ENCODE data around the gene MT1F.

MT1F gene

GRCh38 chr16:56616608-56617211, 41.0 kb upstream of the MT1F start:
- Histone ChIP-seq H3F3A (ENCODE audit: insufficient read depth) (no peaks in the 10 kb centered on the region), H3K36me3 (ENCODE audit: low read length) (no peaks in the 10 kb centered on the region), H3K9me2 (replicated peaks; ENCODE audit: insufficient read depth, low read length) (no peaks in the 10 kb centered on the region), H4K20me1 (ENCODE audit: low read depth, low read length) (no peaks in the 10 kb centered on the region), H2AFZ (ENCODE audit: low read depth, low read length, severe bottlenecking) (no peak overlapping the region), H3K4me3 (ENCODE audit: insufficient read depth, low read length, poor library complexity, severe bottlenecking) (no peak overlapping the region), H3K27ac (ENCODE audit: low read depth, low read length) (no peak overlapping the region), H3K27me3 (ENCODE audit: low read length) (no peaks in the 10 kb centered on the region; the same call in 1 of the 2 replicates), H3K9me3 (ENCODE audit: insufficient read depth, low read length) (no peaks in the 10 kb centered on the region), H3K9ac (ENCODE audit: low read length) (no peak overlapping the region), H3K79me2 (ENCODE audit: insufficient read depth, low read length) (no peaks in the 10 kb centered on the region), H3K4me2 (ENCODE audit: low read depth, low read length, poor library complexity, severe bottlenecking) (no peak overlapping the region)
- TF ChIP-seq CTCF (IDR thresholded peaks at IDR 0.05; ENCODE audit: insufficient read depth, low read length, poor library complexity, severe bottlenecking) (no peak), EZH2phosphoT487 (conservative IDR thresholded peaks at IDR 0.05; ENCODE audit: low read length) (no peak)

- H3K27me3 ChIP-seq (ENCODE audit: low read length), result no peaks in the 10 kb centered on the region; the same call in 1 of the 2 replicates
- no peak for TF ChIP-seq CTCF (IDR thresholded peaks at IDR 0.05; ENCODE audit: insufficient read depth, low read length, poor library complexity, severe bottlenecking)
- no peak for TF ChIP-seq EZH2phosphoT487 (conservative IDR thresholded peaks at IDR 0.05; ENCODE audit: low read length)
- H3K9me2 ChIP-seq (replicated peaks; ENCODE audit: insufficient read depth, low read length), result no peaks in the 10 kb centered on the region
- H4K20me1 ChIP-seq (ENCODE audit: low read depth, low read length), result no peaks in the 10 kb centered on the region
- no peak overlapping the region for H3K9ac ChIP-seq (ENCODE audit: low read length)
- no peaks in the 10 kb centered on the region for H3F3A ChIP-seq (ENCODE audit: insufficient read depth)
- no peaks in the 10 kb centered on the region for H3K36me3 ChIP-seq (ENCODE audit: low read length)
- H3K4me2 ChIP-seq (ENCODE audit: low read depth, low read length, poor library complexity, severe bottlenecking), result no peak overlapping the region
- no peak overlapping the region for H3K4me3 ChIP-seq (ENCODE audit: insufficient read depth, low read length, poor library complexity, severe bottlenecking)
- H3K27ac ChIP-seq (ENCODE audit: low read depth, low read length), result no peak overlapping the region
- no peak overlapping the region for H2AFZ ChIP-seq (ENCODE audit: low read depth, low read length, severe bottlenecking)
- H3K79me2 ChIP-seq (ENCODE audit: insufficient read depth, low read length), result no peaks in the 10 kb centered on the region
- H3K9me3 ChIP-seq (ENCODE audit: insufficient read depth, low read length), result no peaks in the 10 kb centered on the region
These were observed 40.3 kb upstream of the MT1F start for GRCh38 chr16:56617212-56618085.

GRCh38 chr16:56618138-56618537, 39.6 kb upstream of the MT1F start:
- no peaks in the 10 kb centered on the region for H3K79me2 ChIP-seq (ENCODE audit: insufficient read depth, low read length)
- no peak overlapping the region for H3K4me3 ChIP-seq (ENCODE audit: insufficient read depth, low read length, poor library complexity, severe bottlenecking)
- H3K4me2 ChIP-seq (ENCODE audit: low read depth, low read length, poor library complexity, severe bottlenecking), result no peak overlapping the region
- no peaks in the 10 kb centered on the region for H3K36me3 ChIP-seq (ENCODE audit: low read length)
- no peak for TF ChIP-seq CTCF (IDR thresholded peaks at IDR 0.05; ENCODE audit: insufficient read depth, low read length, poor library complexity, severe bottlenecking)
- no peak for TF ChIP-seq EZH2phosphoT487 (conservative IDR thresholded peaks at IDR 0.05; ENCODE audit: low read length)
- H2AFZ ChIP-seq (ENCODE audit: low read depth, low read length, severe bottlenecking), result no peak overlapping the region
- no peak overlapping the region for H3K27ac ChIP-seq (ENCODE audit: low read depth, low read length)
- no peaks in the 10 kb centered on the region for H4K20me1 ChIP-seq (ENCODE audit: low read depth, low read length)
- H3K9me3 ChIP-seq (ENCODE audit: insufficient read depth, low read length), result no peaks in the 10 kb centered on the region
- H3K9me2 ChIP-seq (replicated peaks; ENCODE audit: insufficient read depth, low read length), result no peaks in the 10 kb centered on the region
- no peaks in the 10 kb centered on the region; the same call in 1 of the 2 replicates for H3K27me3 ChIP-seq (ENCODE audit: low read length)
- no peaks in the 10 kb centered on the region for H3F3A ChIP-seq (ENCODE audit: insufficient read depth)
- H3K9ac ChIP-seq (ENCODE audit: low read length), result no peak overlapping the region
